ENCODE measurements around the gene GMDS. TPM values are rescaled to one million over a fixed set of nuclear protein-coding genes. Genes with fewer than 3 reads are reported as not detected.

GMDS gene
- polyA plus RNA-seq, 1 donor (not counting 4 experiments of a cell fraction or from before 2014, with no cell fraction given), result 22.1 TPM

DNA sequence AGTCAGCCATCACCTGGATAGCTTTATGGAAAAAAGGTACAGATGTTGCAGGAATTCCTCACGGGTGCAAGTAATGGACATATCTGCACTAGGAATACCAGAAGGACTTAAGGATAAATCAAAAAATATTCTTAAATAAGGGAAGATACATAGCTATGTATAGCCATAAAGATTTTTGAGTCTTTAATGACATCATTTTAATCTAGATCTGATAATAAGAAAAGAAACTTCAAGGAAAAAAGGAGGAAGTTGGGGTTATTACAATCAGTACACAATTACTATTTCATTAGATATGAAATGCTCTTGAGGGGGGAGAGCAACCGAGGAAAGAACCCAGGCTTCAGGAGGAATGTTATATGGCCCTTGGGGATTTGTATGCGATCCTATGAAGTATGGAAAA, 525.5 kb downstream of the GMDS start:
- Histone ChIP-seq H3K4me1 (ENCODE audit: control insufficient read depth, extremely low read depth, insufficient read depth, low read length) (peaks cover 12% of the 10 kb centered on the region), H3K9me3 (ENCODE audit: control insufficient read depth, low read depth, low read length) (no peaks in the 10 kb centered on the region), H2AFZ (ENCODE audit: control insufficient read depth, low read length) (no peak overlapping the region), H3K9ac (ENCODE audit: control insufficient read depth, extremely low read depth, insufficient read depth, low read length) (no peak overlapping the region), H3K9me1 (ENCODE audit: control insufficient read depth, extremely low read depth, insufficient read depth, low read length) (no peaks in the 10 kb centered on the region), H3K27ac (ENCODE audit: control insufficient read depth, insufficient read depth, low read length) (no peak overlapping the region), H3K27me3 (ENCODE audit: control insufficient read depth, extremely low read depth, insufficient read depth, low read length) (no peaks in the 10 kb centered on the region), H4K20me1 (ENCODE audit: control insufficient read depth, extremely low read depth, insufficient read depth, low read length) (no peaks in the 10 kb centered on the region), H3K36me3 (ENCODE audit: control insufficient read depth in 2 of 2, extremely low read depth in 1 of 2, insufficient read depth in 2 of 2, low read length in 2 of 2) (no peaks in the 10 kb centered on the region), H3K79me2 (ENCODE audit: control insufficient read depth, insufficient read depth, low read length) (no peaks in the 10 kb centered on the region), H3K4me3 (ENCODE audit: control insufficient read depth in 2 of 3, extremely low read depth in 1 of 3, insufficient read depth in 2 of 3, low read depth in 1 of 3, low read length in 3 of 3) (no peak overlapping the region), H3K4me2 (ENCODE audit: control insufficient read depth, extremely low read depth, insufficient read depth, low read depth, low read length) (no peak overlapping the region)
- dilution Hi-C loops (cut with MboI; ENCODE audit: extremely low pct_ligation_motif_present, low sequenced_read_pairs), result no loop called here
- TF ChIP-seq, protein P1, sequence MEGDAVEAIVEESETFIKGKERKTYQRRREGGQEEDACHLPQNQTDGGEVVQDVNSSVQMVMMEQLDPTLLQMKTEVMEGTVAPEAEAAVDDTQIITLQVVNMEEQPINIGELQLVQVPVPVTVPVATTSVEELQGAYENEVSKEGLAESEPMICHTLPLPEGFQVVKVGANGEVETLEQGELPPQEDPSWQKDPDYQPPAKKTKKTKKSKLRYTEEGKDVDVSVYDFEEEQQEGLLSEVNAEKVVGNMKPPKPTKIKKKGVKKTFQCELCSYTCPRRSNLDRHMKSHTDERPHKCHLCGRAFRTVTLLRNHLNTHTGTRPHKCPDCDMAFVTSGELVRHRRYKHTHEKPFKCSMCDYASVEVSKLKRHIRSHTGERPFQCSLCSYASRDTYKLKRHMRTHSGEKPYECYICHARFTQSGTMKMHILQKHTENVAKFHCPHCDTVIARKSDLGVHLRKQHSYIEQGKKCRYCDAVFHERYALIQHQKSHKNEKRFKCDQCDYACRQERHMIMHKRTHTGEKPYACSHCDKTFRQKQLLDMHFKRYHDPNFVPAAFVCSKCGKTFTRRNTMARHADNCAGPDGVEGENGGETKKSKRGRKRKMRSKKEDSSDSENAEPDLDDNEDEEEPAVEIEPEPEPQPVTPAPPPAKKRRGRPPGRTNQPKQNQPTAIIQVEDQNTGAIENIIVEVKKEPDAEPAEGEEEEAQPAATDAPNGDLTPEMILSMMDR (optimal IDR thresholded peaks at IDR 0.05 in 1 of 3, IDR thresholded peaks at IDR 0.05 in 1 of 3, conservative IDR thresholded peaks at IDR 0.05 in 1 of 3; ENCODE audit: extremely low read depth in 1 of 3, insufficient read depth in 2 of 3, low read length in 3 of 3), result no peak
- no peak for TF ChIP-seq EZH2 (IDR thresholded peaks at IDR 0.05; ENCODE audit: low read length)
- FAIRE-seq (no peak), DNase-seq (ENCODE audit: low read depth, low spot score) (no peak)

DNA sequence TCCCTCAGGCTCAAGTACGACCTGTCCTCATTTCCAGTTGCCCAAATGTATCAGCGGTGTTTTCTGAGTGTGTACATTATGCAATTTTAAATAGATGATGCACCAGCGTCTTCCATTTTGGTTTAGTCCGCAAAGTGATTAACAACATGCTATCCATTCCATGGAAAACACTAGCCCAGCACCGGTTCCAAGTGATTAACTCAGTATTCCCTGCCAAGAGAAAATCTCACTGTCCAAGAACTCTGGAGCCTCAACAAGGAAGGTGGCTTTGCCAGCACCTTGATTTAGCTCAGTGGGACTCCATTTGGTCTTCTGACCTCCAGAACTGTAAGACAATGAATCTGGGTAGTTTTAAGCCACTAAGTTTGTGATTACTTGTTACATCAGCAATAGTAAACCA, 528.5 kb downstream of the GMDS start:
- Histone ChIP-seq H3K9ac (ENCODE audit: control insufficient read depth, extremely low read depth, insufficient read depth, low read length) (no peak overlapping the region), H3K4me2 (ENCODE audit: control insufficient read depth, extremely low read depth, insufficient read depth, low read depth, low read length) (no peak overlapping the region), H3K36me3 (ENCODE audit: control insufficient read depth in 2 of 2, extremely low read depth in 1 of 2, insufficient read depth in 2 of 2, low read length in 2 of 2) (no peaks in the 10 kb centered on the region), H3K27me3 (ENCODE audit: control insufficient read depth, extremely low read depth, insufficient read depth, low read length) (no peaks in the 10 kb centered on the region), H3K79me2 (ENCODE audit: control insufficient read depth, insufficient read depth, low read length) (no peaks in the 10 kb centered on the region), H3K4me1 (ENCODE audit: control insufficient read depth, extremely low read depth, insufficient read depth, low read length) (no peaks in the 10 kb centered on the region), H3K9me1 (ENCODE audit: control insufficient read depth, extremely low read depth, insufficient read depth, low read length) (no peaks in the 10 kb centered on the region), H3K4me3 (ENCODE audit: control insufficient read depth in 2 of 3, extremely low read depth in 1 of 3, insufficient read depth in 2 of 3, low read depth in 1 of 3, low read length in 3 of 3) (no peak overlapping the region), H2AFZ (ENCODE audit: control insufficient read depth, low read length) (no peak overlapping the region), H3K9me3 (ENCODE audit: control insufficient read depth, low read depth, low read length) (no peaks in the 10 kb centered on the region), H3K27ac (ENCODE audit: control insufficient read depth, insufficient read depth, low read length) (no peak overlapping the region), H4K20me1 (ENCODE audit: control insufficient read depth, extremely low read depth, insufficient read depth, low read length) (no peaks in the 10 kb centered on the region)
- no peak for DNase-seq (ENCODE audit: low read depth, low spot score)
- TF ChIP-seq EZH2 (IDR thresholded peaks at IDR 0.05; ENCODE audit: low read length), result no peak
- TF ChIP-seq, protein P1 (optimal IDR thresholded peaks at IDR 0.05 in 1 of 3, IDR thresholded peaks at IDR 0.05 in 1 of 3, conservative IDR thresholded peaks at IDR 0.05 in 1 of 3; ENCODE audit: extremely low read depth in 1 of 3, insufficient read depth in 2 of 3, low read length in 3 of 3), result no peak
- no peak for FAIRE-seq
- dilution Hi-C loops (cut with MboI; ENCODE audit: extremely low pct_ligation_motif_present, low sequenced_read_pairs), result no loop called here

All from keratinocyte (primary cell).